Non-pigmented ciliary epithelial cell (primary cell): Measurements from ENCODE around the gene TBC1D1.
"Not testable (repeated sequence)": the region's sequence is repeated elsewhere in the genome, so short reads cannot be mapped to it uniquely, and the experiment has no call there.

Experiments
- DNase-seq: peaks from one replicate; pipeline ENCODE4 v3.0.0-alpha.2; 2010; ENCODE audit warnings: low read depth

Gene TBC1D1

DNA sequence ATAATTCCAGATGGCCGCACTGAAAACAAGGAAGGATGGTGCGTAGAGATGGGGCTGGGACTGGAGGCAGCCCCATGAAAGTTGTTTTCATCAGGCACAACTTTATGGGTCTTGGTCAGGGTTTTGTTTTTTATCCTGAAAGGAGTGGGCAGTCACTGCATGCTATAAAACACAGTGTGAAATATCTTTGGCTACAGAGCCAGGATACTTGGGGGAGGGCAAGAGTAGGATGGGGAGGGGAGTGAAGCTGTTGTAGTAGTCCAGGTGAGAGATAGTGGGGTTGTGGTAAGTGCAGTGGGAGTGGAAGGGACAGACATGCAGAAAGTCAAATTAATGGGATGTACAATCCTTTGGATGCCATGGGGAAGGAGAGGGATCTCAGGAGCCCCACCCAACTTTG is 125.8 kb downstream of the TBC1D1 start:
- DNase-seq = no peak

DNA sequence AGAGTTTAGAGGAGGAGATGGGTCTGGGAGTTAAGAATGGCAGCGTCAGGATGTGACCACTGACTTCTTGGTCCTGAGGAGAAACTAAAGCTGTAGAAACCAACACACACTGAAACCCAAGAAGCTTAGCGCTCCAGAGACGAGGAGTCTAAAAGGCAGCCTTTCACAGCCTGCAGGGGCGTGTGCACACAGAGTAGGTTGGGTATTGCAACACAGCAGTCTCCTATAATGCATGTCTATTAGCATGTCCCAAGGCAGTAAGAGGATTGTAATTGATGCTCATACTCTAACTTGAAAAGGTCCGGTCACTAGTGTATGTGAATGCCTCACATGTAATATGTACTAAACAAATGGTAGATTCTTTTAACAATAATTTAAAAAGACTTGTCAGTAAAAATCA is 126.7 kb downstream of the TBC1D1 start:
- no peak for DNase-seq

DNA sequence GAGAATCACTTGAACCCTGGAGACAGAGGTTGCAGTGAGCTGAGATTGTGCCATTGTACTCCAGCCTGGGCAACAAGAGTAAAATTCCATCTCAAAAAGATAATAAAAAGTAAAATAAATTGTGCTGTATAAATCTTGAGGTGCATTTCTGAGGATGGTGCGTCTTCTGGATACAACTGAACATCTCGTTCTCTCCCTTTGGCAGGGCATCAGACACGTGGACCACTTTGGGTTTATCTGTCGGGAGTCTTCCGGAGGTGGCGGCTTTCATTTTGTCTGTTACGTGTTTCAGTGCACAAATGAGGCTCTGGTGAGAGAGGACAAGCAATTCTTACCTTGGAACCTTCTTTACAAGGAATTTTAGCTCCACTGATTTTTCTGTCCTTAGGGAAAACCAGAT is 129.5 kb downstream of the TBC1D1 start:
- DNase-seq = no peak

DNA sequence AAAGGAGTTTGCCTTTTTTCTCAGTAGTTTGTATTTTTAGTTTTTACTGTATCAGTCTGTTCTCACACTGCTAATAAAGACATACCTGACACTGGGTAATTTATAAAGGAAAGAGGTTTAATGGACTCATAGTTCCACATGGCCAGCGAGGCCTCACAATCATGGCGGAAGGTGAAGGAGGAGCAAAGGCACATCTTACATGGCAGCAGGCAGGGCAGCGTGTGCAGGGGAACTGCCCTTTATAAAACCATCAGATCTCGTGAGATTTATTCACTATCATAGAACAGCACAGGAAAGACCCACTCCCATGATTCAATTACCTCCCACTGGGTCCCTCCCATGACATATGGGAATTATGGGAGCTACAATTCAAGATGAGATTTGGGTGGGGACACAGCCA is 130.1 kb downstream of the TBC1D1 start:
- not testable (repeated sequence) for DNase-seq

DNA sequence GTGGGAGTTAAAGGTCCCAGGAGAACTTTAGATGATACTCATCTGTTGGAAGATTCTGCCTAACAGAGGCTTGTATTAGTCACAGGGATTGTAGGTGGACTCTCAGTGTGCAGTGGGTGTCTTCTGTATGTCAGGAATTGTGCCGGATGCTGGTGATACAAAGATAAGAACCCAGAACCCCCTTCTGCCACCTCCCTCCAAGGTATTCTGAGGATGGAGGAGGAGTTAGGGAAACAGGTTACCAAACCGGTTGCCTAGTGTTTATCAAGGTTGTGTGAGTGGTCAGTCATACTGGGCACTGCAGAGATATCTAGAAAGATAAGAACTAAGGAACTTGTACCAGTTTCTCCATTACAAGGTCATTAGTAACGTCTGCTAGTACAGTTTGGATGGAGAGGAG is 130.9 kb downstream of the TBC1D1 start:
- DNase-seq = no peak

DNA sequence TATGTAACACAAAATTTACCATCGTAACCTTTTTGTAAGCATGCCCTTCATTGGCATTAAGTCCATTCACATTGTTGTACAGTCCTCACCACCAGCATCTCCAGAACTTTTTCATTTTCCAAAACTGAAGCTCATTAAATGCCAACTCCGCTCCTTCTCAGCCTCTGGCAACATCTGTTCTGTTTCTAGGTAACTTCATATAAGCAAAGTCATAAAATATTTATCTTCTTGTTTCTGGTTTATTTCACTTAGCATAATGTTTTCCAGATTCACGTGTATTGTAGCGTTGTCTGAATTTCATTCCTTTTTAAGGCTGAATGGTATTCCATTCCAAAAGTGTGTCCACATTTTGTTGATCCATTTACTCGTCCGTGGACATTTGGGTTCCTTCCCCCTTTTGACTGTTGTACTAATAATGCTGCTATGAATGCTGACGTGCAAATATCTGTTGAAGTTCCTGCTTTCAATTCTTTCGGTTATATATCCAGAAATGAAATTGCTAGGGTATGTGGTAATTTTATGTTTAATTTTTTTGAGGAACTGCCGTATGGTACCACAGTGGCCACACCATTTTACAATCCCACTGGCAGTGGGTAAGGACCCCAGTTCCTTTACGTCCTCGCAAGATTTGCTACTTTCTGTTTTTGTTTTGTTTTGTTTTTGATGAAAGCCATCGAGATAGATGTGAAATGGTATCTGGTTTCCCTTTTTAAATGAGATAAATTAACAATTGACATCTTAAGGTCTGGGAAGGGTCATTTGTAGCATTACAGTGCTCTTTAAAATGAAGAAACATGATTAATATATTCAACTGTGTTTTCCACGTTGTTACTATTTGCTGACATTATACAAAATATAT is 132.7 kb downstream of the TBC1D1 start:
- DNase-seq = no peak

DNA sequence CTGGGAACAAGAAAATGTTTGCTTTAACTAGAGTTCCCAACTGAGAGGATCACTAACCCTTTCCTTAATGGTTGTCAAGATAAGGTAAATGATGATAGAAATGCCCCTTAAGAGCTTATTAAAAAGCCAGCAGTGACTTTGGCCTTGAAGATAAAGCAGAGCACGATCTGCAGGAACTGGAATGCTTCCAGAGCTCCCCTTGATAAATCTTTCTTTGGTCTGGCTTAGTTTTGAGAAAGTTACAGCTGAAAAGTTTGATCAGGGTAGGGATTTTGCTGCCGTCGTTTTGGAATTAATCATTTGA is 133.3 kb downstream of the TBC1D1 start:
- DNase-seq = no peak

DNA sequence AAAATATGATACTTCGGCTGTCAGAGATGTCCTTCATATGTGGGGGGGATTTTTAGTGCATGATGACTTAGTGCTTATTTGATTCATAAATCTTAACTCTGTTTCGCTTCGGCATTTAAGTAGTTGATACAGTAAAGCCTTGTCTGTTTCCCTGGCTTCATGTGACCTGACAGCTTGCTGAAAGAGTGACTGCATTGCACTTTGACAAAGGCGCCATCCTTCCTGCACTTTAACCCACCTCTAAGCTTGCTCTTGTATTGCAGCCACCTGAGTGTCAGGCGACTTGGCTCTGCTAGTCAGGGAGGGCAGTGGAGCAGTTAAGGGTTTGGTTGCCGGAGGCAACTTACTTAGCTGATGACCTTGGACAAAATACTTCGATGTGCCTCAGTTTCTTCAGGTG is 134.8 kb downstream of the TBC1D1 start:
- no peak for DNase-seq

DNA sequence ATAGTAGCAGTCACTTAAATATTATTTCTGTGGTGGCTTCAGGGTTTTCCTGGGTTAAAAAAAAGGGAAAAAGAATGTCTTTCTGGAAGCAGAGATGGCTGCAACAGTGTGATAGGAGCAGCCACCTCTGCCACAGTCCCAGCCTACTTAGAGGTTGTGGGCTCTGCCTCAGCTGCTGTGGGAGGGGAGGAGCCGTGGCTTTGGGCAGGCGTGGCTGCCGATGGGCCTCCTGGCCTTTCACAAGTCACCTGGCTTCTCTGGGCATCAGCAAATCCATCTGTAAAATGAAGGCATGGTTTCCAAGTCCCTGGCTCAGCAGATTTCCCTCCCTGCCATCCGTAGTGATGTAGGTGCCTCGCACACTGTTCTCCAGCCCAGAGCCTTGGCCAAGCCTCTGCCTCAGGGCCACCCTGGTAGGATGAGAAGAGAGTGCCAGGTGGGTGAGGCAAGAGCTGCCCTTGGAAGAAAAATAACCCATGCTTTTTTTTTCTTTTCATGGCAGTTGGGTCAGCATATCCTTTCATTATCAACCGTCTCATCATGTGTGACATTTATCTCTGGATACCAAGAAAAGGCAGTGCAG is 135.4 kb downstream of the TBC1D1 start:
- no peak for DNase-seq

DNA sequence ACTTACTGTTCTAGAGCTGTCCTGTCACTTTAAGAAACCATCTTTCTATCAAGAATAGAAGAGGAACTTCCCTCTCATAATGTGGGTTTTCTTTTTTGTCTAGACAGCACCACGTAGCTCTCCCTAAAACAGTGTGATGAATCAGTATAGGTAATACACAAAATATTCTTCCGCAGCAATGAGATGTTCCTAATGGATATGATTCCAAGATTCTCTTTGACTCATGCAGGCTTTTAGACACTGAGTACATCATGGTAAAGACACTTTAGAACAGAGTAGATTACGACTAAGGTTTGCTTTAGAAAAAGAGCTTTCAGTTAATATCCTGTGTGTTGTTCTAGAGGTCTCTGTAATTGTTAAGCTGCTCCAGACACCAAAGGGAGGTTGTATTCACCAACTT is 139.1 kb downstream of the TBC1D1 start:
- peak; percentile 8 for DNase-seq

DNA sequence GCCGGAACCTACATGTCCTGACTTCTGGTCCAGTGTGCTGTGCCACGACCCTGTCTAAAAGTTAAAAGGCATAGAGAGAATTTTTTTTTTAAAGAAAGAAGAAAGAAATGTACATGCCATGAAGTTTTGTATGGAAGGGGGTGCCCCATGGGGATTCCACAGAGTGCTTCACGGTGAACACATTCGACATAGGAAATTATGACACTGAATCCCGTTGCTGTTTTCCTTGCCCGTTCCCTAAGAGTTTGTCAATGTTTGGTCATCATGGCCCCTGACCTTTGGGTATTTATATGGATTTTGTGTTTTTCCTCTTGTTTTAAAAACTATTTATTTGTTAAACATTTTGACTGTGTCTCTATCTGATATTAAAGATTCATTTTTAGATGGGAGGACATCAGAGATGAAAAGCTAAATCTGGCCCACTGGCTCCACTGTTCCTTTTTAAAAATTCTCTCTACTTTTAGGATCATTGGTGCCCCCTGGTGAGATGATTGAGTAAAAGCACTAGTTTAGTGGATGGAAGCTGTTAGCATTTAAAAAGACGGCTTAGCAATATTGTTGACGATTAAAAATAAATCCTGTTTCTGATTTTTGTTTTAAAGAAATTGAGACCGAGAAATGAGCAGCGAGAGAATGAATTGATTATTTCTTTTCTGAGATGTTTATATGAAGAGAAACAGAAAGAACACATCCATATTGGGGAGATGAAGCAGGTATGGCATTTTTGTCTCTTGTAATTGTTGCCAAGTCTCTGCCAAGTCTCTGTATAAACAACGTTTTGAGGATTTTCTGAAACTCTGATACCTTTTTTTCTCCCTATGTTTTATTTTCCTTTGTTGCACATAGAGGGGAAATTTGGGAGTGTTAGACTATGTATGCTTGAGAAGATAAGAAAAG is 144.3 kb downstream of the TBC1D1 start:
- DNase-seq = no peak

DNA sequence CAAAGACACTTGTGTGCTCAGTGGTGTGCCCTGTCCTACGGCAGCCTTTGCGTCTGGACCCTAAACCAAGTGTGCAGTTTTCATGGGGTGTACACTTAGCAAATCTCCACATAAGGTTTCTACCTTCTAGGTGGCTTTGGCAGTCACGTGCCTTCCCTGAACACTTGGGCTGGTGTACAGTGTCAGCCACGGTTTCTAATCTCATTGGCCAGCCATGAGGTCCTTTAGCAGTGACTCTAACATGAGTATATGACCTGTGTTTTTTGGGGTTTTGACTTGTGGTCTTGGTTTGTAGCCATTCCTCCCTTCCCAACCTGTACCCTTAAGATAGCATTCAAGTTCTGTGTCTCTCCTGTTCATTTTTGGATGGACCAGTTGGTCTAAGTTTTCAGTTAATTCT is 145.7 kb downstream of the TBC1D1 start:
- DNase-seq = no peak

DNA sequence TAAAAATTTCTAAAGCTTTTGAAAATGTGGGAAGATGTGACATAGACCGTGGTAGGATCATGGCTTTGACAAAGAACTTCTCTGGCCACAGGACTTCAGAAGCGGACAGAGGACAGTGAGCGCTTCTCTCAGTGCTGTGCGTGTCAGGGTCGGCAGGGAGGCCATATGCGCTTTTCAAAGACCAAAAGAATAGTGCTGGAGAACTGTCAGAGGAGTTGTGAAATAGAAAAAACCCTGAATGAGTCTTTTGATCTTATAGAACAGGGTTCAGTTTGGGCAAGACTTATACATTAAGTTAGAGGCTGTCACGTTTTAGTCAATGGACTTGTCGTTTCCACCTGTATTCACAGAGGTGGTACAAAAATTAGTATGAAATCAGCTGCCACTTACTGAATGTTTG is 146.7 kb downstream of the TBC1D1 start:
- DNase-seq = no peak

DNA sequence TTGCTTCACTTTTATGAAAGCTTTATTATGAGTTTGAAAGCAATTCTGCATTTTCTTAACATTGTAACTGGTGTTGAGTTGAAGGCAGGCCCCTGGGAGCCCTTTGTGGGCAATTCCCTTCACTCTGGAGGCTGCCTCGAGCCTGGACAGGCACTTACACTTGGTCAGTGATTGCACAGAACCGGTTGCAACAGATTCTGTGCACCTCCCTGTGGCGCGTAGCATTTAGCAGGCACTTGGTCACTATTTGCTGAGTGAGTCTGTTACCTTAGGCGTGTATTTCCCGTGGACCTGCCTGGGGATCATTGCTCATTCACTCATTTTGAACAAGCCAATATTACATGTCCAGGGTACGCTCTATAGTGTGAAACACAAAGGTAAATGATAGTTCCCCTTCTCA is 149.7 kb downstream of the TBC1D1 start:
- no peak for DNase-seq

DNA sequence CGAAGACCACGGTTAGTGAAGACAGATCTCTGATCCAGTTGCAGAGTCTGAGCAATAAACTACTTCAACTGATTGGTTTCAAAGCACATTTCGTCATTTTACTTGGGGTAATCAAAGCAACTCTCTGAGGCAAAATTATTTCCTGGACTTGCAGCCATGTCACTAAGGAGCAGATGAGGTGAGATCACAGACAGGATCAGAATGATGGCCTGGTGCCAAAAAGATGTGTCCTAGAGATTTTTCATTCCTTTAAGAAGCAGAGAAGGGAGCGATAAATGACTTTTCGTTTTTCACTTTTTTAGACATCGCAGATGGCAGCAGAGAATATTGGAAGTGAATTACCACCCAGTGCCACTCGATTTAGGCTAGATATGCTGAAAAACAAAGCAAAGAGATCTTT is 153.2 kb downstream of the TBC1D1 start:
- DNase-seq = no peak

DNA sequence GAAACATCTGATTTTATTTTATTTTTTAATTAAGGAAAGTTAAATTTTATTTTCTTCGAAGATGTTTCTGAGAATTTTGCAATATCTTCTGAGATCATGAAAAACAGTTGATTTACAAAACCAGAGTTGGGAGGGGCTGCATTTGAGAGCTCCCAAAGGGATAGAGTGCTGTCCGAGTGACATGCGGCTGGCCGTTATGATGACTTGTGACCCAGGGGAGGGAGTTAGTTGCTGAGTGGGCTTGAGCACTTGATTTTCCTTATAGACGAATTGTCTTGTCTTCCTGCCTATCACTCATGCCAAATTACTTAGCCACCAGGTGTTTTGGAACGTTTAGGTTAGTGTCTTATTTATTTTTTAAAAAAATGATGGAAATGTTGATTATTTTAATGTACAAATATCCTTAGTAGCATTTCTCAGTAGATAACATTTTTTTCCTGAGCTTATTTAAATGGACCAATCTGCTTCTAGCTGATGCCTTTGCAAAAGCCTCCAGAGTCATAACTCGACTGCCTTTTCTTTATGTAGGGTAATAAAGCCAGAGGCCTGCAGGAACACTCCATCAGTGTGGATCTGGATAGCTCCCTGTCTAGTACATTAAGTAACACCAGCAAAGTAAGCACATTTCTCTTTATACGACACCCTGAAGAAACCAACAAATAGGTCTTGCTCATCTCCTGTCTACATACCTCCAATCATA is 154.6 kb downstream of the TBC1D1 start:
- no peak for DNase-seq

DNA sequence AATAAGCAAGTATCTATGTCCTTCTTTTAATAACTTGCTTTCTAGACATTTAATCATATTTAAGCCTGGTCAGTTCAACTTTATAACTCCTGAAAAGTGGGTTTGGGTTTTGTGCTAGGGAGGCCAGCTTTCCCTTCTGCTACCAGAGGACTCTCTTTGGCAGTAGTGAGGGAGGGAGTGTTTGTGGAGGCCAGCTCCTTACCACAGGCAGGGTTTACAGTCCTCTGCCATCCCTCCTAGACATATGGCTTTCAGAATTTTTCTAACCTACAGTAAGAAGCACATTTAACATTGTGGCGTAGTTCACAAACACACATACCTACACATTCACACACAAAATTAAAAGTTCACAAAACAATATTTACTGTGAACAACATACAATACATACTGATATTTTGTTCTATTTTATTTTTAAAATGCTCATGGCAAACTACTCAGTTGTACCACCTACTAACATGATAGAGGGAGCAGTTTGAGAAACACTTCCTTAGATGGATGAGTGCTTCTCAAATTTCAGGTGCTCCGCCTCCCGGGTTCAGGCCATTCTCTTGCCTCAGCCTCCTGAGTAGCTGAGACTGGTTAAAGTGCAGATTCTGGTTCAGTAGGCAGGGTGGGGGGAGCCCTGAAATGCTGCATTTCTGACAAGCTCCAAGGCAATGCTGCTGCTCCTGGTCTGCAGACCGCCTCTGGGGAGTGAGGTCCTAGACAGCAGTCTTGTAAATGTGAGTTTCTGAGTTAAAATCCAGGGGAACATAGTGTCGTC is 156.0 kb downstream of the TBC1D1 start:
- DNase-seq = no peak

DNA sequence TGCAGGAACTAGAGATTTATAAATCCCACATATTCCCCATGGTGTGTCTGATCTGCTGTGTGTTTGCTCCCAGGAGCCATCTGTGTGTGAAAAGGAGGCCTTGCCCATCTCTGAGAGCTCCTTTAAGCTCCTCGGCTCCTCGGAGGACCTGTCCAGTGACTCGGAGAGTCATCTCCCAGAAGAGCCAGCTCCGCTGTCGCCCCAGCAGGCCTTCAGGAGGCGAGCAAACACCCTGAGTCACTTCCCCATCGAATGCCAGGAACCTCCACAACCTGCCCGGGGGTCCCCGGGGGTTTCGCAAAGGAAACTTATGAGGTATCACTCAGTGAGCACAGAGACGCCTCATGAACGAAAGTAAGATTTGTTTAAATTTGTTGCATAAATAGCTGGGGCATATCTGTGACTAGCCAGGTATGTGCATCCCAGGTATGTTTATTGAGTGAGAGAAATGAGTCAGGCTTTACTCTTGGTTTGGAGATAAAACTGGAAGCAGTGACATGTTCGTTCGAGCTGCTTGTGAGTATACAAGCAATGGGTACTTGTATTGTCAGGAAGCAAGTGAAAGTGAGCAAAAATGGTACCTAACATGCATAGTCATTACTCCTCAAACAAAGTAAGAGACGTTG is 158.8 kb downstream of the TBC1D1 start:
- no peak for DNase-seq

DNA sequence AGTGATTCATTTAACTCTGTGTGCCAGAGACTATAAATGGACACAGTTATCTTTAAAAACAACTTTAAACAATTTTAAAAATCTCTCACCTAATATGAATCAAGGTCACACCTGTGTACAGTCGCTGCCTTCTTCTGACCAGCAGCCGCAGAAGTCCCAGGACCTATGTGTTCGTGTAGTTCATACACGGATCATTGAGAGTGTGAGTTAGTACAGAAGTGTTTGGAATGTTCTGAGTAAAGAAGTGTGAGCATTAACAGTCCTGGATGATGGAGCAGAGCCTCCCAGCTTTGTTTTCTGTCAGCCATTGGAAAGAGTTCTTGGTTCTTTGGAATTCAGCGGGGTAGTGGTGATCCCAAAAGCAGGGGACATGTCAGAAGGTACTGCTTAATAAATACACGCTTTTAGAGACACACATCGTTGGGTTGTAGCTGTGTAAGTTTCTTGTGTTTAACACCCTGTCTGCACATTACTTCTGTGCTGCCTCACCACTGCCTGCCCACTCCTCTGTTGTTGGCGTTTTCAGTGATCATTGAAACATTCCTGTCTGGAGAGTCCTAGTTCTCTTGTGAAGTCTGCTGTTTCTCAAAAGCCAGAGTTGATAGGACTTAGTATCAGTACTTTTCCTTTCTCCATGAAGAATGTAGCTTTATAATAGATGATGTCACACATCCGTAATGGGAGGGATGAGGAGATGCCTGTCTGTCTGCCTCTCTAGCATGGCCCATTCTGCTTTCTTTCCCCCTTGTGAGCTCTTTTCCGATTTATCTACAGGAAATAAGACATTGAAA is 159.9 kb downstream of the TBC1D1 start:
- DNase-seq = no peak

DNA sequence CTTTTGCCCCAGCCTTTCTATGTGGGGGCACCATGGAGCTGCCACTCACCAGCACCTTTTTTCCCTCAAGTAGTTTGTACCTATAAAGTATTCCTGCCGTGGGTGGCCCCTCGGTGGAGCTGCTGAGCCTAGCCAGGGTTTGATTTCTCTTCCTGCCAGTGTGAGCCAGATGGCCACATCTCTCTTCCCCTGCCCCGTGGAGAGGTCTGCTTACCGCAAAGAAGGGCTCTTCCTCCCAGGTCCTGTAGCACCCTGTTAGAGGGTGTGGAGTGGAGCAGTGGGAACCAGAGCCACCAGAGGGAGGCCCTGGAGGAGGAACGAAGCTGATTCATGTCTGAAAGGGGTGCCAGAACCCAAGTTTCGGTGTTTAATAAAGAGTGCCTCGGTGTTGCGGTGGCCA is 164.7 kb downstream of the TBC1D1 start:
- no peak for DNase-seq
